Mucosa of rectum (tissue), 2 donors: ENCODE measurements around the gene FOXN1.

Experiments
- H3K27ac ChIP-seq, 2 donors: one replicate each; pipeline ENCODE4 v1.7.0; 2013; ENCODE audit warnings: inconsistent platforms in 2 of 2, low read depth in 2 of 2, low read length in 2 of 2
- H3K27me3 ChIP-seq, 2 donors: one replicate each; pipeline ENCODE4 v1.7.0; 2013; ENCODE audit warnings: low read length in 2 of 2; ENCODE audit not compliant: control insufficient read depth in 2 of 2, insufficient read depth in 2 of 2
- H3K36me3 ChIP-seq, 2 donors: one replicate each; pipeline ENCODE4 v1.7.0; 2013; ENCODE audit warnings: low read length in 2 of 2; ENCODE audit not compliant: control insufficient read depth in 2 of 2, insufficient read depth in 2 of 2
- H3K4me1 ChIP-seq, 2 donors: one replicate each; pipeline ENCODE4 v1.7.0; 2013; ENCODE audit warnings: low read length in 2 of 2, mild to moderate bottlenecking in 1 of 2; ENCODE audit not compliant: control insufficient read depth in 2 of 2, insufficient read depth in 2 of 2
- H3K4me3 ChIP-seq, 2 donors: one replicate each; pipeline ENCODE4 v1.7.0; 2013; ENCODE audit warnings: low read length in 2 of 2
- H3K9ac ChIP-seq, 2 donors: one replicate each; pipeline ENCODE4 v1.7.0; 2013; ENCODE audit warnings: low read length in 2 of 2, low read depth in 1 of 2, mild to moderate bottlenecking in 1 of 2
- H3K9me3 ChIP-seq, 2 donors: one replicate each; pipeline ENCODE4 v1.7.0; 2013; ENCODE audit warnings: low read length in 2 of 2; ENCODE audit not compliant: control insufficient read depth in 2 of 2
- donor health status: healthy.
- donor health status: Normal muscosa, but diverticular disease.

FOXN1 gene

DNA sequence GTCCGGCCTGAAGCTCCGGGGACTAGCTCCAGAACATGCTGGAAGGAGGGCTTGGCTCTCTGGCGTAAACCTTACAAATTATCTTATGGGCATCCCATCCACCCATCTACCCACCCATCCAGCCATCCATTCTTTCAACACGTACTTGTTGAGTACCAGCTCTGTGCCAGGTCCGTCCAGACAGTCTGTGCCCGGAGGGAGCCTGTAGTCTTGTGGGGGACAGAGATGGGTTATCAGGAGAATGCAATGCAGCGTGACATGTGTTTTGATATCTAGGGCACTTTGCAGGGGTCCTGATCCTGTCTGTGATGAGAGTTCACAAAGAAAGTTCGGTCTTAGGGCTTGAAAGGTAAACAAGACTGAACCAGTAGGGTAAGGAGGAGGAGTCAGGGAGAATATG is 36.8 kb upstream of the FOXN1 start:
- H3K36me3 ChIP-seq: no peaks in the 10 kb centered on the region
- H3K27me3 ChIP-seq: peaks cover 0 to 5% of the 10 kb centered on the region in 2 donors
- no peak overlapping the region for H3K9ac ChIP-seq
- no peak overlapping the region for H3K27ac ChIP-seq
- no peak overlapping the region for H3K4me3 ChIP-seq
- H3K4me1 ChIP-seq: peaks cover 20 to 22% of the 10 kb centered on the region in 2 donors
- H3K9me3 ChIP-seq: no peaks in the 10 kb centered on the region

DNA sequence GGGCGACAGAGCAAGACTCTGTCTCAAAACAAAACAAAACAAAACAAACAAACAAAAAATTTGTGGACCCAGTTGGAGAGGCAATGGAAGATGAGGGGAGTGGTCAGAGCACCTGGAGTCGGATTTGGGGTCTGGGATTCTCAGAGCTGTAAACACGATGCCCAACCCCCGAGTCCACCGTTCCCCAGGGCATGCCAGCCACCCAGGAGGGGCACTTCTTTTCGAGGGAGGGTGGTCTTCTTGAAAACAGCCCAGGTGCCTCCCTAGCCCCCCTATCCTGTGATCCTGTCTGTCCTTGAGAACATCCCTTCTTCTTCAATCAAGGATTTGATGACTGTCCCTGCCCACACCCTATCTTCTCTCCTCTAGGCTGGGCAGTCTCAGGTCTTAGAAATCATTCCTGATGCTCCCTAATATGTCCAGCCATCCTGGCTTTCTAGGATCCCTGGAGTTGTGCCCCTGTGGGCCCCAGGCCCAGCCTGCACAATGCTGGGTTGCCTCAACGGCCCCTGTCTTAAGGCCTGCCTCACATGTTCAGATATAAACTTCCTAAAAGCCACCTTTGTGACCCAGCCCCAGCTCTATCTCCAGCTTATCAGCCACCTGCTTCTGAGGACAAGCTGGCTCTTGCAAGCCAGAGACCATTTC is 35.8 kb upstream of the FOXN1 start:
- Histone ChIP-seq H3K4me1 (peaks cover 30 to 31% of the 10 kb centered on the region in 2 donors), H3K27ac (peak overlapping the region in 1 of 2 donors; percentile 15), H3K4me3 (no peak overlapping the region), H3K9ac (no peak overlapping the region), H3K36me3 (no peaks in the 10 kb centered on the region), H3K27me3 (peaks cover 0 to 3% of the 10 kb centered on the region in 2 donors), H3K9me3 (no peaks in the 10 kb centered on the region)

DNA sequence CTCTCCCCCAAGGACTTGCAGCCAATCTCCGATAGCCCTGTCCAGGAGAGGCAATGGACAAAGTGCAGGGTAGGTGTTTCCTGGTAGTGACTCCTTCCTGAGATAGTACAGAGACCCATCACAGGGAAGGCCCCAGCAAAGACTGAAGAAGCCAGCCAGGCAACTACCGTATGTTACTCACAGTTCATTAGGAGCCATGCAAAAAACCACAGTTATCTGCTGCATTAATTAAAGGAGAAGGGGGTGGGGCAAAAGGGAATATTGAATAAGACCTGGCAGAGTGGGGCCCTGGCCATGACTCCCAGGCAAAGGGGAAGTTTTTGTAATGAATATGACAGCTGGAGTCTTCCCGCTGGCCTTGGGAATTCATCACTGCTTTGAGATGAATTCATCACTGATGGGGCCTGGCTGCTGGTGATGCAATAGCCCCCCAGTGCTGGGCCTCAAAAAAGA is 35.2 kb upstream of the FOXN1 start:
- H3K4me3 ChIP-seq: no peak overlapping the region
- H3K9ac ChIP-seq: no peak overlapping the region
- H3K9me3 ChIP-seq: no peaks in the 10 kb centered on the region
- no peaks in the 10 kb centered on the region for H3K27me3 ChIP-seq
- H3K27ac ChIP-seq: no peak overlapping the region
- H3K36me3 ChIP-seq: no peaks in the 10 kb centered on the region
- H3K4me1 ChIP-seq: peaks cover 35 to 37% of the 10 kb centered on the region in 2 donors

DNA sequence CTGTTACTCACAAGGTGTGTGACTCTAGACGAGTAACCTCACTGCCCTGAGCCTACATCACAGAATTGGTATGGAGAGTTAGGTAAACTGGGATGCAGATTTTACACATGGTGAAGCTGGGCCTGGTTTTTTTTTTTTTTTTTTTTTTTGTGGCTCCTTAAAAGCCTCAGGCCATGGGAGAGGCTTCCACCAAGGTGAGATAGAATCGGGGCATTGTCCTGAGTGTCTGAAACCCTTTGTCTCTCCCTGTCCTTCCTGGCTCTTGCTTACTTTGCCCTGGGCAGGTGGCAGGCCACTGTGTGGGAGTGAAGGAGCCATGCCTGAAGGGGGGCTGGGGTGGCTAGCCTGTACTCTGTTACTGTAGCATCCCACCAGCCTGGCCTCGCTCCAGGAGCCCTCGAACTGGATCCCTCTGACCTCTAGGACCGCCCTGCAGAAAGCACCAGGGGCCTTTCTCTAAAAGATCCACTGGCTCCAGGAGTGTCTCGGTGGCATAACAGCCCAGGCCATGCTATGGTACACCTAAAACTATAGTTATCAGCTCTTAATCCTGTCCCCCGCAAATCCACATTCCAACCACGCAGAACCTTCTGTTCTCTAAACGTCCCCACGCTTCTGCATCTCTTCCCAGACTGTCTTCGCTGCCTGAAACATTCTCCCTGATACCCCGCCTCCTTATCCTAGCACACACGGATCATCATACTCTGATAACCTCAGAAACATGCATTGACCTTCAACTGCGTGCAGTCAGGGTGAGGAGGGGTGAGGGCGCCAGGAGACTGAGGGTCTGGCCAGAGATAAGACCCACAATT is 34.4 kb upstream of the FOXN1 start:
- H3K9me3 ChIP-seq: no peaks in the 10 kb centered on the region
- no peak overlapping the region for H3K4me3 ChIP-seq
- no peaks in the 10 kb centered on the region for H3K27me3 ChIP-seq
- no peak overlapping the region for H3K9ac ChIP-seq
- H3K27ac ChIP-seq: no peak overlapping the region
- no peaks in the 10 kb centered on the region for H3K36me3 ChIP-seq
- peaks cover 40 to 43% of the 10 kb centered on the region in 2 donors for H3K4me1 ChIP-seq

DNA sequence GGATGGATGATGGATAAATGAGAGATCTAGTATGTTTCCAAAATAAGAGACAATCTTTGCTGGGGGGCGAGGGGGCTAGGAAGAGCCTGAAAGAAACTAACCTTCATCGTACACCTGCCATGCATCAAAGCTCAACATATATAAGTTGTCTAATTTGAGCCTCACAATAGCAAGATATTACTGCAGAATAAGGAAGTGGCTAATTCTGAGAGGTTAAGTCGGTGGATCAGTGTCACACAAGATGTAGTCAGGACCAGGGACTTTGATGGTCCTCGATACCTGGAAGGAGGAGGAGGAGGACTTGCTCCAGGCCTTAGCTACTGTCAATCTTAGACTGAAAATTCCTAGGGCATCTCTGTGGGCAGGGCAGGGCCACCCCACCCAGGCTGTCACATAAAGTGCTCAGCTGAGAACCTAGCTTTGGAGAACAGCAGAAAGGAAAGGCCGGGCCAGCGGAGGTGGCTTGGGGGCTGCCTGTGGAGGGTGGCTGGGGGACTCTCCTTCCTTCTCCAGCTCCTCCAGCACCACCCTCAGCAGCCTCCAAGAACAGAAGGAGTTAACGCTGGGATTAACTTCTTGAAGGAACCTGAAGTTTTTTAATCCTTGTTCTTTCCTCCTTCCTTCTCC is 33.2 kb upstream of the FOXN1 start:
- Histone ChIP-seq H3K9me3 (no peaks in the 10 kb centered on the region), H3K9ac (peak overlapping the region; percentile 14 to 70), H3K27ac (peak overlapping the region; percentile 79 to 82), H3K27me3 (no peaks in the 10 kb centered on the region), H3K36me3 (no peaks in the 10 kb centered on the region), H3K4me1 (peaks cover 40 to 43% of the 10 kb centered on the region in 2 donors), H3K4me3 (no peak overlapping the region)

DNA sequence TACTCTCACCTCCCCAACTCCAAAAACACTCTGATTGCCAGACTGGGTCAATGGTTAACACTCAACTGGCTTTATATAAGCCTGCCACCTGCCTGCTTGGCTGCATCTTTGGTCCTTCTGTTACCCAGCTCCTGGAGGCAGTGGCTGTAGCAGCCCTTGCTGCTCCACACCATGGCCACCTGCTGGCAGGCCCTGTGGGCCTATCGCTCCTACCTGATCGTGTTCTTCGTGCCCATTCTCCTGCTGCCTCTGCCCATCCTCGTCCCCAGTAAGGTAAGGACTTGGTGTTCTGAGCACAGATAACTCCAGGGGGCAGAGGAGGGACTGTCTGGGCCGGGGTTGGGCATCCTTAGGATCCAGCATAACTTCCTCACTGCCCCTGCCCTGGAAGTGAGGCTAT is 32.6 kb upstream of the FOXN1 start, which contains the start of gene SLC13A2:
TSS of gene SLC13A2 (plus strand) at position 103 of the 400 bp plus-strand sequence. CDS start at position 172, 69 bp downstream.
- peaks cover 40 to 43% of the 10 kb centered on the region in 2 donors for H3K4me1 ChIP-seq
- H3K36me3 ChIP-seq: no peaks in the 10 kb centered on the region
- H3K9ac ChIP-seq: peak within 1 kb of the TSS; percentile 14 to 70
- no peaks in the 10 kb centered on the region for H3K9me3 ChIP-seq
- peak within 1 kb of the TSS; percentile 79 to 82 for H3K27ac ChIP-seq
- no peaks in the 10 kb centered on the region for H3K27me3 ChIP-seq
- H3K4me3 ChIP-seq: peak within 1 kb of the TSS; percentile 15 to 55

DNA sequence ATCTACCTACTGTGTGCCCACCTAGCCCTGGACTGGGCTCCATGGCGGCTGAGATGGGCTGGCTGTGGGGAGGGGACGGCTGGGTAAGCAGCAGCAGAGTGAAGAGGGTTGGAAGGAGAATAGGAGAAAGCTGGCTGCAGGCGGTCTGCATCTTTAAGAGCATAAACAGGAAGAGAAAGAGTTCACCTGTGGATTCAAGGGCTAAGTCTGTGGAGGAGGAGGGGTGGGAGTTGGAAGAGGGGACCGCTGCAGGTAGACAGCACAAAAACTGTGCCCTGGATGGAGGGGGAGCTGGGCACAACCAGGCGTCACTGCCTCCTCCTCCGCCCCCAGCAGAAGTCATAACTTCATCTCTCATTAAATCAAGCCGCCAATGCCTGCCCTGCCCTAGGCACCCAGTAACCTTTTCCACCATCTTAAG is 32.0 kb upstream of the FOXN1 start:
- peak overlapping the region; percentile 79 to 82 for H3K27ac ChIP-seq
- H3K9ac ChIP-seq: peak overlapping the region in 1 of 2 donors; percentile 70
- peak overlapping the region; percentile 15 to 55 for H3K4me3 ChIP-seq
- no peaks in the 10 kb centered on the region for H3K36me3 ChIP-seq
- peaks cover 40 to 43% of the 10 kb centered on the region in 2 donors for H3K4me1 ChIP-seq
- H3K27me3 ChIP-seq: no peaks in the 10 kb centered on the region
- no peaks in the 10 kb centered on the region for H3K9me3 ChIP-seq

DNA sequence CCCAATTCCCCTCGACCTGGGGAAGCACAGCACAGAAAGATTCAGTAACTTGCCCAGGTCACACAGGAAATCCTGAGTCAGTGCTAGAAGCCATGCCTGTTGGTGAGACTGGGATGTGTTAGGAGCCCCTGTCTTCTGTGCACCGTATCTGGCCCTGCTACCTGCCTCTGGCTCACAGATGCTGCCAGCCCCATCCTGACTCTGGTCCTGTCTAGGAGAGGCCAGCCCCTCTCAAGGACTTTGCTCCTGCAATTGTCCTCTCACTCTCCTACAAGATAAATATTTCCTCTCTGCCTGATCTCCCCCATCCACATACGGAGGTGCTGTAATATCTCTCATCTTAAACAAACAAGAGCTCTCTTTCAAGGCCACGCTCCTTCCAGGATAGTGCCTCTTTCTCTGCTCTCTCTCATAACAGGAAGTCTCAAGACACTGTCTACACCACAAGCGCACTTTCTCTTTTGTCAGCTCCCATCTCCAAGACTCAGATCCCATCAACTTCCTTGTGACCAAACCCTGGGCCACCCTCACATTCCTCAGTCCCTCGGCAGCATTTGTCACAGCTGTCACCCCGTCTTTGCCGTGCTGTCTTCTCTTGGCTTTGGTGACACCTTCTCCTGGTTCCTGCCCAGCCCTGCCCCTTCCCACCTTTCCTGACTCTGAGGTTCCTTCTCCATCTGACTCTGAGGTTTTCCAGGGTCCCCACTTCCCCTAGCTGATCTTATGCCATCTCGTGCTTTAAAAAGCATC is 30.8 kb upstream of the FOXN1 start:
- Histone ChIP-seq H3K27ac (peak overlapping the region; percentile 79 to 82), H3K4me1 (peaks cover 40 to 43% of the 10 kb centered on the region in 2 donors), H3K9me3 (no peaks in the 10 kb centered on the region), H3K27me3 (no peaks in the 10 kb centered on the region), H3K36me3 (no peaks in the 10 kb centered on the region), H3K4me3 (peak overlapping the region; percentile 42 to 55), H3K9ac (peak overlapping the region in 1 of 2 donors; percentile 70)

DNA sequence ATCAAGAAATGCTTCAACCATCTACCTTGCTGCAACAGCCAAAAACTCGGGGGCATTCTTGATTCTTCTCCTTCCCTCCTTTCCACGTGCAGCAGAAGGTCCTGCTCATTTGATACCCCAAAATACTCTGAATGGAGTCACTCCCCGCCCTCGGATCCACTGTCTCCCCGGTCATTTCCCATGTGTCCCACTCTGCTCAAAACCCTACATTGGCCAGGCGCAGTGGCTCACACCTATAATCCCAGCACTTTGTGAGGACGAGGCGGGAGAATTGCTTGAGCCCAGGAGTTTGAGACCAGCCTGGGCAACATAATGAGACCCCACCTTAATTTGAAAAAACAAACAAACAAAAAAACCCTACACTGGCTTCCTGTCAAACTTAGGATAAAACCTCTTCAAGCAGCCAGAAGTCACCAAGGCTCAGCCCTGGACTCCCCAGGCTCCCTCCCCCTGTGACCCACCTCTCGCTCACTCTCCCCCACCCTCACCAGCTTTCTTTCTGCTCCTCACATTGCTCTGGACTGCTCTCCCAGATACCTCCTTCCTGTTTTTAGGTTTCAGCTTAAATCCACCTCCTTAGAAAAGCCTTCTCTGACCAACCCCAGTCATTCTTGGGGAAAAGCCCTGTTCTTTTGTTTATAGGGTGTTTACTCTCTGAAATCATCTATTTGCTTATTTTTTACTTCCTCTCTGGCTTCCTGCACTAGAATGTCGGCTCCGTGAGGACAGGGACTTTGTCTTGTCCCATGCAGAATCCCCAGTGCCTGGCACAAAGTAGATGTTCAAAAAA is 29.9 kb upstream of the FOXN1 start:
- Histone ChIP-seq H3K4me3 (peak overlapping the region in 1 of 2 donors; percentile 42), H3K9ac (no peak overlapping the region), H3K36me3 (no peaks in the 10 kb centered on the region), H3K9me3 (no peaks in the 10 kb centered on the region), H3K27ac (peak overlapping the region; percentile 79 to 82), H3K27me3 (no peaks in the 10 kb centered on the region), H3K4me1 (peaks cover 36 to 49% of the 10 kb centered on the region in 2 donors)
